ENCODE measurements around the gene KCNQ1.

KCNQ1 gene

DNA sequence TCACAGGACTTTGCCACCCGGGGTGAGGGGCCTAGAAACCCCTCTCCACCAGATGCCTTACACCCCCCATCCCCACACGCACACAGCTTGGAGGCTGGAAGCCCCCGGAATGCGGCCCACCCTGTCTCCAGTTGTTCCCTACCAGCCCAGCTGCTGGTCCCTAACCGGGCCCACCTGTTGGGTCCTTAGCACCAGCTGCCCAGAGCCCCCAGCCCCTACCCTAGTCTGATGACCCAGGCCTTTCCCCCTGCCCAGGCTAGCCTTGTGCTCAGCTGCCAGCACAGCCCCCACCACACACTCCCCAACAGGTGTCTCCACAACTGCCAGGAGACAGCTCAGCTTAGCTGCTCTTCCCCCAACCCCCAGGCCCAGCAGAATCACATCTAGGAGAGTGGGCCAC lies 373.7 kb downstream of the KCNQ1 start:
- no peak for DNase-seq

DNA sequence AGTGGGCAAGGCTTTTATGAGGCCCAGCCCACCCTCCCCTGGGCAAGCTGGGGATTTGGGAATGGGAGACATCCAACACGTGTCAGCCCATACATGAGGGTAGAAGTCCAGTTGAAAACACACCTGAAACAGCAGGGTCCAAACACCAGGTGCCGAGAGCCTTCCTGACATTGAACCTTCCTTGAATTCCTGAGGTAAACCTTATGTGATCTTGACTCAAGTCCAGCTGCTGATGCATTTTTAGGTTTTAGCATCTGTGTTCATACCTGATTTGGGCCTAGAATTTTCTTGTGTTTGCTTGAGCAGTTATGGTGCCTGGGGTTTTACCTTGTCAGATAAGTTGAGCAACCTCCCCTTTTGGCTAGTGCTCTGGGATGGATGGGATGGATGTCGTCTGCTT lies 374.5 kb downstream of the KCNQ1 start:
- no peak for DNase-seq

- DNase-seq, result no peak
Observed at GRCh38 chr11:2820976-2821375, 376.2 kb downstream of the KCNQ1 start.

GRCh38 chr11:2821891-2822290 lies 377.1 kb downstream of the KCNQ1 start:
- DNase-seq, result no peak

DNA sequence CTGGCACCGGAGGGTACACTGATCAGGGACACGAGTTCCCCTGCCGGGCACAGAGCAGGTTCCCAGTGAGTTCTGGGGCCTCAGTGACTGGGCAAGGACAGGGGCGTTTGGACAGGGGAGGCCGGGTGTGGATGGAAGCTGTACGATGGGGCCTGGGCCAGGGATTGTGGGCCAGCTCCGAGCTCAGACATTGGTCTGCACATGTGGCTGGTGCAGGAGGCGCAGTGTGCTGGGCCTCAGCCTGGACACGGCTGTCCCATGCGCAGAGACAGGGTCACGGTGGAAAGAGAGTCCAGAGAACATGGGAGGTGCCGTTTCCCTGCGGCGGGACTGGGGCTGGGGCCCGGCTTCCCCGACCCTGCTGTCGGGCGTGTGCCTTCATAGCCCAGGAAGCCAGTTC lies 380.0 kb downstream of the KCNQ1 start:
- DNase-seq, result no peak

DNA sequence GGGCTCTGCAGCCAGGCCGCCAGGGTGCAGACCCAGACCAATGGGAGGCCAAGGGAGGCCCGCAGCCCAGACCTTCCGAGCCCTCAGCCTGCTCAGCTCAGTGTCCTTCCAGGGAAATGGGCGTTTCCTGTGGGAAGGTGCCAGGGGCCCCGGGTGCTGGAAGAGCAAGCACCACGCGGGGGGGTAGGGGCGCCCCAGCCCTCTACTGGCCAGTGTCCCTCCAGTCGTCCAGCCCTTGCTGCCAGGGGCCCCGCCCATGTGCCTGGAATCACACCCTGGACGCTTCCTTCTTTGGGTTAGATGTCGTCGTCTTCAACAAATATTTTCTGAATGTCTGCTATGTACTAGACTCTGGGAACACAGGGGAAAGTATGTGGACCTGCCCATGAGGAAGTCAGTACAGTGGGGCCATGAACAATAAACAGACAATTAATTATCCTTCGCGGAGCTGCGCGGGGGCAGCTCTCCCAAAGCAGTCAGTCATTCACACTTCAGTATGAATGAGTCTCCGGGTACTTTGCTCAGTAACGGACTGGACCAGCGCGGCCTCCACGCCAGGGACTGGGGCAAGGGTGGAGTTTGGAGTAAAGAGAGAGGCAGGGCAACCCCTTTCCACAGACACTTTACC lies 380.6 kb downstream of the KCNQ1 start:
- DNase-seq, result no peak

DNA sequence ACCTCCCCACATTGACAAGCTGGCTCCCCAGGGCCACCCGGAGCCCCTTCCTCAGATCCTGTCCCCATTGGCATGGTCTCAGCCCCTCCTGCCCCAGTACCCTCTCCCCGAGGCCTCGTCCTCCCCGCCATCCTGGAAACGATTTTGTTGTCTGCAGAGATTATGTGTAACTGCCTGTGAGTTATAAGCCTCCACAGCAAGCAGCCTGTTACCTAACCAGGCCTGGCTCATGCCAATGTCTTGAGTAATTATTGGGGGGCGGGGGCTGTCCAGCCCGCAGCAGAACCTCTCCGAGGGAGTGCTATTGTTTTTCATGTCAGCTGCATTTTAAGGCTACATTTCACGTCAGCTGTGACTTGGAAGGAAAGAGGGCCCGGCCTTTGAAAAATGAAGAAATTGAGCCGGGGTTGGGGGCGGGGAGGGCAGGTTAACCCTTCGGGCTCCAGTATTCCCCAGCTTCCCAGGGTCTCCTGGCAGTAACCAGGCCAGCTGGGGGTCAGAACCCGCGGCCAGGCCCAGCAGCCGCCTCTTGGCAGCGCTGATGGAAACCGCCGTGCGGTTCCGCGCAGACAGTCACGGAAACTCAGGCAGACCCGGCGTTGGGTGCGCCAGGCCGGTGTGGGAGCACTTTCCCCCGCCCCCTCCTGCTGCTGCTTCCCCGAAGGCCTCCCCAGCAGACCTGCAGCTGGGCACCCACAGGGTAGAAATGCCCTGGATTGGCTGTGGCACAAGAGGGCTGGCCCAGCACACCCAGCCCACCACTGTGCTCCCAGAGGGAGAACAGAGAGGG lies 381.3 kb downstream of the KCNQ1 start:
- no peak for DNase-seq

GRCh38 chr11:2826679-2827056 lies 381.9 kb downstream of the KCNQ1 start:
- DNase-seq, result no peak

DNA sequence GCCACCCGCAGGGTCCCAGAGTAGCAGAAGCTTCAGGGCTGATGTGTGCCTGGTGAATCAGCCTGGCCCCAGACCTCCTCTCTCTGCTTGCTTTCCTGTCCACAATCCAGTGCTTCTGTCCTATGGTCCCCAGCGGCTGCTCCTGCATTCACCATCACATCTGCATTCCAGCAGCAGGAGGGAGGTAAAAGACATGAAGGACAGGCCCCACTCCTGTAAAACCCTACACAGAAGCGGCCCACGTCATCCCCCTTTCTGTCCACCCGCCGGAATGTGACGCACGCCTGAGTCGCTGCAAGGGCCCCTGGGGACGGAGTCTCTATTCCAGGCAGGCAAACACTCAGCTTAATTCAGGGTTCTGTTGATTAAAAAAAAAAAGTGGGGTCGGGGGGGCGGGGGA lies 382.4 kb downstream of the KCNQ1 start:
- DNase-seq, result no peak

DNA sequence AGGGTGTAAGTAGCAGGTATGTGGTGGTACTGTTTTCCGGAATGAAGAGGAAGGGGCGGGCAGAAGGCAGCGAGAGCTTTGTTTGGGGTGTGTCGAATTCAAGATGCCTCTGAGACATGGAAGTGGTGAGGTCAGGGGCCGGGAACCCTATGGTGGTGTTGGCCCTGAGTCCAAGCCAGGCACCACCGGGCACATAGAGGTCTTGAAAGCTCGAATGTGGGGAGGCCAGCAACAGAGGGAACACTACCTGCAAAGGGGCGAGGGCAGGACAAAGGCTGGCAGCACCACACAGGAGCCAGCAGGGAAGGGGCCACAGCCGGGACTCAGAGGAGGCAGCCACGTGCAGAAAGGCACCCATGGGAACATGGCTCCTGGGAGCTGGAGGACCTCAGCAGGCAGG lies 383.0 kb downstream of the KCNQ1 start:
- DNase-seq, result no peak

DNA sequence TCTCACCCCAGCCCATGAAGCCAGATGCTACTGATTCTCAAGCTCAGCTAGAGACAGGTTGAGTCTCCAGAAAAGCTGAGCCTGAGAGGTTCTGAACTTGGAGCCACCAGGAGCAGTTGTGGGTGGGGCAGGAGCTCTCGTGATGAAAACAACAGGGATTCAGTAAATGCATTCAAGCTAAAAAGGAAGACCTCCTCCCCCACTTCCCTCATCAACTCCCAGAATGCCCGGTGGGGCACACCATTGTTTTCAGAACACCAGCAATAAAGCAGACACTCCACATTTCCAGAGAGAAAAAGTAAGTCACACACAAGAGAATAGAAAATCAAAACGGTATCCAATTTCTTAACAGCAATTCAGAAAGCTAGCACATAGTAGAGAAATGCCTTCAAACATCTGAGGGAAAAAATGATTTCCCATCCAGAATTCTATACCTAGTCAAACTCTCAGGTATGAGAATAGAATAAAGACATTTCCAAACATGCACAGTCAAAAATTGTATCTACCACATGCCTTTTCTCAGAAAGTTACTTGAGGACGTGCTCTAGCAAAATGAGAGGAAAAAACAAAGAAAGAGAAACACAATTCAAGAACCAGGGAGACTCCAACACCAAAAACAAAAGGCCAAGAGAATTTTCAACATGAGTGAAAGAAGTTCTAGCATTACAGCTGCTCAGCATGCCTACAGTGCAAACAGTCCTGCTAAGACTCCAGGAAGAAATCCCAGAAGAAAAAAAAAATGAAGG lies 383.9 kb downstream of the KCNQ1 start:
- no peak for DNase-seq

DNA sequence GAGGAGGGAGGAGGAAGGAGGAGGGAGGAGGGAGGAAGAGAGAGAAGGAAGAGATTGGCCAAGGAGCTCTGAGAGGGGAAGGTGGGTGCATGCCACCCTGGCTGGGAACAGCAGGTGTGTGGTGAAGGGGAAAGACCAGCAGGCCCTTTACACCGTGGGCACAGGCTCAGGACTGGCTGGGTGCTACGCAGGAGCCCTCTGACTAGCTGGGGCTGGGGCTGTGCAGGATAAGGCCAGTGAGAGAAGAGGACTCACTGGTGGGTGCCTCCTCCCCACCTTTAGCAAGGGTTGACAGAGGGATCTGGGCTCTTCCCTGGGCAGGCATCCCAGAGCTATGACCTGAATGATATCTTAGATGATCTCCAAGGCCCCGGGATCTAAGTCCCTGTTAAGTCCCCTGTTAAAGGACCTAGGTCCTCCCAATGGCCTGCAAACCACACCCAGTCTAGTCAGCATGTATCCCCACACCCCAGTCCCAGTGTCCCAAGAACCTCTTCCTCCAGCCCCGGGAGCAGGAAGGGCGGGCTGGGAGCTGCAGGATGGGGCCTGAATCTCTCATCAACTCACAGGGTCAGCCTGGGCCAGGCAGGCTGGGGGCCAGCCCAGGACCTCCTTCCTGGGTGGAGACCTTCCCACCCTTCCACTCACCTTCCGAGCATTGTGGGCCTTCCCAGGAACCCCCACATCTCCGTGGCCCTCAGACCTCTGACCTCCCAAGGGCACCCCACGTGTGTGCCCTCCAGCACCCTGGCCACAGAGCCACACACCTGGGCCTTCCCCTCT lies 385.4 kb downstream of the KCNQ1 start:
- DNase-seq, result no peak

DNA sequence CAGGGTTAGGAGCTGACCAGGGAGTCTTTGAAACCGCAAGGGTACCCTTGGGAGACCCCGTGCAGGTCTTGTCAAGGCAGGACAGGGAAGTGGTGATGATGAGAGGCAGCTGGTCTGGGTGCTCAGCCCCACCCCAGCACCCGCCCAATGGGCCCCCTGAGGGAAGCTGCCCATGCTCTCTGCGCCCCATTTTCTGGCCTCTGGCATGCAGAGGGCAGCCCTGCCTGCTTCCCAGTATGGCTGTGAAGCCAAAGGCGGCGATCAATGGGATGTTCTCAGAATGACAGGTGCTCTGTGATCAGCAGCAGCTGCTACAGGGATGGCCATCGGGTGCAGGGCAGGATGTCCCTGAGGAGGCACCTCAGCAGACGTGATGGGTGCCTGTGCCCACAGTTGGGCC lies 386.1 kb downstream of the KCNQ1 start:
- no peak for DNase-seq

DNA sequence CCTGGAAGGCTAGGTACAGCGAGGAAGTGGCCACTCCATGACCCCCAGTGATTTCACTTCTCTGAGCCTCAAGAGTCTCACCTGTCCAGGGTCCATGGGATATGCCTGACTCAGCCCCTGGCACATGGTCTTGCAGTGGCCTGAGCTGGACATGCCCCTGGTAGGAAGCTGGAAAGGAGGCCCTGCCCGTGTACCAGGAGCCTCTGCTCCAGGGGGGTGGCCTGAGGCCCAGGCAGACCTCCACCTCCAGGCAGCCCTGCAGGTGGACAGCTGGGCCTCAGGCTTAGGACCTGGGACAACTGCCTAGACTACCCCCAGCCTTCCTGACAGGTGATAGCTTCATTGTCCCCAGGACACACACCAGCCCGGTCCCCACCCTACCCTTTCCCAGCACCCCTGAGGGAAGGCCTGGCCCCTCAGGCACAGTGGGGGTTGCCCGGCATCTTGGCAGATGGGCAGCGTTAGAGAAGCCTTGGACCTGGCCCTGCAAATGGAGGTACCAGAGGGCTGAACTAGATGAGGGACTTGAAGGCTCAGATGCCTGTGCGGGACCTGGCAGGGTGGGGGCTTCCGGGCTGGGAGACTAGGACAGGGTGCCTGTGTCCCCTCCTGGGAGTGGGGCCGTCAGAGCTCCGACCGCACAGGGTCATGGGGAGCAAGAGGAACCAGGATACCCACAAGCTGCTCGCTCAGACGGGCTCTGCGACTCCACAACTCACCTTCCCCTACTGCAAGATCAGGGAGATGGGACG lies 387.1 kb downstream of the KCNQ1 start:
- DNase-seq, result no peak

DNA sequence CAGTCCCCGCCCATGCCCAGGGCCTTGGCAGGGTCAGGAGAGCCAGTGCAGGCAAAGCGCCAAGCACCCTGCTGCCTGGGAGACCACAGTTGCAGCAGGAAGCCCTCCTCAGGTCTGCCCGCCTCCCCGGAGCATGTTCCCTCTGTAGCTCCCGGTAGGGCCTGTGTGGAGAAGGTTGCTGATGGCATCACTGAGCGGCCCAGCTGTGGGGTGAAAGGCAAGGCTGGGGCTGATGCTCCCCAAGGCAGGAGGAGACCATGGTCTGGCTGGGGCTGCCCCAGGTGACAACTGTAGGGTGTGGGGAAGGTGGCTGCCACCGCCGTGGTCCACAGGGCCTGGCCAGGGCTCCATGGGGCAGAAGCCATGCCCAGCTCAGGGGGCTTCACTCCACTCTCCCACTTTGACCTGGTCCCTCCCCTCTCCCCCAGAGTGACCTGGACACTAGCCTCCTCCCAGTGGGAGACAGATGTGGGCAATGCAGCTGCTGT lies 387.8 kb downstream of the KCNQ1 start:
- DNase-seq, result no peak

DNA sequence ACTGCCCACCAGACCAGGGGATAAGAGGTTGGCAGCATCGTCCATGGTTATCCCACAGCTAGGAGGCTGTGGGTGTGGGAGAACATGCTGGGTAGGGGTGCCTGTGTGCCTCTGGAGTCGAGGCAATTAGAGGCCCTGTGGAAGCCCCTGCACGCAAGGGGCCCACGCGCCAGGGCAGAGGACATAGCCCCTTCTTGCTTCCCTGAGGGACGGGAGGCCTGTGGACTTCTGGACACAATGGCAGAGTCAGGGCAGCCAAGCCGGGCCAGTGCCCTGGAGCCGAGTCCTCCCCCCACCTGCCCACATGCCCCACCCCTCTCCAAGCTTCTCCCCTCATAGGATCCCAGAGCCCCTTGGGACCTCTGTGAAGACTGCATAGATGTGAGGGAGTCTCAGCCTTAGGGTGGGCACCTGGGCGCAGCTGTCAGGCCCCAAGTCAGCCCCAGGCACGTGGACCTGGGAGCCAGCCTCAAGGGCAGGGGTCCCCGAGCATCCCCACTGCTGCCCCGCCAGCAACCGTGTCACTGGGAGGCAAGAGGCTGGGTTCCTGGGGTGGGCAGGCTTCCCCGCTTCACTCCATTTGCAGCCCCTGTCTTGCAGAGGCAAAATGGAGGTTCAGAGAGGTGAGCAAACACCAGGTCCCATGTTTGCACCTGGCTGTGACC lies 388.4 kb downstream of the KCNQ1 start:
- DNase-seq, result no peak

DNA sequence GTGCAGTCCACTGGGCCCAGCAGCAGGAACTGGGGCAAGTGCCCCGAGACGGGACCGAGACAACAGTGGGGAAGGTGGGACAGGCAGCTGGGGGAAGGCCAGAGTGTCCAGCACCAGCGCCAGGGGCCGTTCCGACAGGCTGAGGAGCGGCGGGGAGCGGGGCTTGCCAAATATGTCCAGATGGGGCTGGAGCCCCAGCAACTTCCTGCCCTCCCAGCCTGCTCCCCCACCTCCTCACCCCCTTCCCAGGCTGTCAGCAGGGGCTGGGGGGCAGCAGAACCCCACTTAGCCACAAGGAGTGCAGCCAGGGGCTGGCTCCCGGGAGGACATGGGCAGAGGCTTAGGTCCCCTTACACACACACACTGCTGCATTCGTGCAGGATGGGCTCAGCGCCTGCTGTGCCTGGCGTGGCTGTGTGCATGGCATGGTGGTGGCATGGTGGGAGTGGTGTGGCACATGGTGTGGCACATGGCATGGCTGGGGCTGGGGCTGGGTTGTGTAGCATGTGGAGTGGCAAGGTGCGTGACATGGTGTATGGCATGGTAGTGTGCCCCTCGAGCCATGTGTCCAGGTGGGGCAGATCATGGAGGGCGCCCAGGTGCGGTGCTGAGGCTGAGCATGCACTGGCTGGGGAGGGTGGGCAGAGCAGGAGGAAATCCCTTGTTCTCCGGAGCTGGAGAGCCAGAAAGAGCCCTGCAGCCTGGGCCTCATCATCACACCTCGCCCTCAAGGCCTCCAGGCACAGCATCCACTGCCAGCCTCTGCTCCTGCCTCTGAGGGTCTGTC lies 389.1 kb downstream of the KCNQ1 start:
- DNase-seq, result no peak

GRCh38 chr11:2834503-2835273 lies 389.9 kb downstream of the KCNQ1 start:
- DNase-seq, result no peak

DNA sequence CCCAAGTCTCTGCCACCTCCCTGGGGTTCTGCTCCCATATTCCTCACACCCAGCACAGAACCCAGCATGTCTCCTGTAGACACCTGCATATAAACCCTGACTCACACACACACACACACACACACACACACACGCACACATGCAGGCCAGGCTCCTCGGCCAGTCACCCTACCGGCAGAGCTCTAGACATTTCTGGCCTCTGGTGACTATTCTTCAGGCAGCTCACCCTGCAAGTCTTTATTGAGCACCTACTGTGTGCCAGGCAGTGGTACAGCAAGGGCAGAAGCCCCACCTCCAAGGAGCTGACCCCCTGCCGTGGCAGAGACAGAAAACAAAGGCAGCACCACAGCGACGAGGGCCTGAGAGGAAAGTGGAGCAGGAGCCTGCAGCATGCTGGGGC lies 390.5 kb downstream of the KCNQ1 start:
- no peak for DNase-seq

DNA sequence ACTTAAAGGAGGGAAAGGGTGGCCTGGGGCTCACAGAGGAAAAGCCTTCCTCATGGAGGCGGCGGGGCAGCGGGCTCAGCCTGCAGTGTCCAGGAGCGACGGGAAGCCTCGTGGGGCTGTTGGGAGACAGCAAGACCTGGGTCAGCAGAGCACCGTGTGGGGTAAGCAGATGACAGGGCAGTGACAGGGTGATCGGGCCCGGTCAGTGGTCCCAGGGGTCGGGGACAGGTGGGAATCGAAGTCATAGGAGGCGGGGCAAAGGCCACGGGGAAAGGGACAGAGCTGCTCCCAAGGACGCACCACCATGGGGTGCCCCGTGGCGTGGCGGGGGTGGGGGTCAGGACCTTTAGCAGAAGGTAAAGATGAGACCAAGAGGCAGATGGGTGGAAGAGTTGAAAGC lies 390.9 kb downstream of the KCNQ1 start:
- no peak for DNase-seq
